Endometrial microvascular endothelial cells (primary cell): Measurements from ENCODE around the gene RBBP6. TPM values are rescaled to one million over a fixed set of nuclear protein-coding genes. Genes with fewer than 3 reads are reported as not detected.

Source experiments
- in situ Hi-C: cut with HindIII; loops from 2 replicates; pipeline ENCODE4 v1.10.0; 2017; ENCODE audit warnings: low sequenced_read_pairs, low pct_unique_long_range_greater_than_20kb; ENCODE audit errors: inconsistent ontology term
- total RNA-seq: library from RNA; depleted of rRNA; stranded (reverse); fragments of >200 nt; gene quantifications from one replicate; pipeline ENCODE4 v1.2.3, GENCODE V29; 2015; ENCODE audit errors: inconsistent ontology term

RBBP6 gene
- total RNA-seq, 1 donor from 2014 or later, result 16.2 TPM

DNA sequence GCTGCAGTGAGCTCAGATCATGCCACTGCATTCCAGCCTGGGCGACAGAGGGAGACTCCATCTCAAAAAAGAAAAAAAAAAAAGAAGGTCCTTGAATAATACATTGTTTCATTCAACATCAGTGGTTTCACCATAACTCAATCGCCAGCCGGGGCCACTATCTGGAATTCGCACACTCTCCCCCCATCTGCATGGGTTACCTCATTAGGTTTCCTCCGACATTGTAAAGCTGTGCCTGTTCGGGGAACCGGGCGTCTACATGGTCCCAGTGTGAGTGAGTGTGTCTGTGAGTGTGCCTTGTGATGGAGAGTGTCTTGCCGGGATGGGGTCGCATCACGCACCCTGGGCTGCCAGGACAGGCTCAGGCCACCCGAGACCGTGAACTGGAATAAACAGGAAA is 16.6 kb upstream of the RBBP6 start:
- in situ Hi-C loops, result no loop called here

DNA sequence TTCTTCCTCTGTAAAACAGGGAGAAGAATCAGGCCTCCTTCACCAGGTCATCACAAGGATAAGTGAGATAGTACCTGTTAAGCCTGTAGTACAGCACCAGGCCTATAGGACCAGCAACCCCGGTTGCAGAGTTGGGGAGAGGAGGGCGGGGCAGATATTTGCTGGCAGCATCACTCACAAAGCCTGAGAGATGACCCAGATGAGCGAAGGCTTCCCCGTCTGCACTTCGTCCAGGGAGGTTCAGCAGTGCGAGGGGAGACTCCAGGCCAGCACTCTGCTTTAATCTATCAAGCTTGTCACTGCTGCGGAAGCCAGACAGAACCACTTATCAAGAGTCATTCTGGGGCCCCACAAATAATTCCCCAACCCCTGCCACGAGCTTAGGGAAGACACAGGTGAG is 15.8 kb upstream of the RBBP6 start:
- in situ Hi-C loops, result no loop called here

DNA sequence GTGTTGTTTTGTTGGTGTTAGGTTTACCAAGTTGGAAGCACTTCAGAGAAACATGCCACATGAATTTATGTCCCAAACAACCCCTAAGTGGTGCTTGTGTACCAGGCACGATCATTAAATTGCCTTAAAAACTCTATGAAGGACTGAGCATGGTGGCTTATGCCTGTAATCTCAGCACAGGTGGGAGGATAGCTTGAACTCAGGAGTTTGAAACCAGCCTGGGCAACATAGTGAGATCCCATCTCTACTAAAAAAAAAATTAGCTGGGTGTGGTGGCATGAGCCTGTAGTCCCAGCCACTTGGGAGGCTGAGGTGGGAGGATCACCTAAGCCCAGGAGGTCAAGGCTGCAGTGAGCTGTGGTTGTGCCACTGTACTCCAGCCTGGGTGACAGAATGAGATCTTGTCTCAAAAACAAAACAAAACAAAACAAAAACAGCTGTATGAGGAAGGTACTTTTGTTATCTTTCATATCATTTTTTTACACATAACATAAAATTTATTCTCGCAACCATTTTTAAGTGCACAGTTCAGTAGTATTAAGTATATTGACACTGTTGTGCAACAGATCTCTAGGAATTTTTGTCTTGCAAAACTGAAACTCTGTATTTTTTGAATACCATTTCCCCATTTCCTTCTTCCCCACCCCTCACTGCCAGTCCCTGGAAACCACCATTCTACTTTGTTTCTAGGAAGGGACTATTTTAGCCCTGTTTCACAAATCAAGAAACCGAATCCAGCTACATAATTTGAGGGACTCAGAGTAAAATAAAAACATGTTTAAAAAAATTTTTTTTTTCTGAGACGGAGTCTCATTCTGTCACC is 14.3 kb upstream of the RBBP6 start:
- in situ Hi-C loops, result no loop called here

DNA sequence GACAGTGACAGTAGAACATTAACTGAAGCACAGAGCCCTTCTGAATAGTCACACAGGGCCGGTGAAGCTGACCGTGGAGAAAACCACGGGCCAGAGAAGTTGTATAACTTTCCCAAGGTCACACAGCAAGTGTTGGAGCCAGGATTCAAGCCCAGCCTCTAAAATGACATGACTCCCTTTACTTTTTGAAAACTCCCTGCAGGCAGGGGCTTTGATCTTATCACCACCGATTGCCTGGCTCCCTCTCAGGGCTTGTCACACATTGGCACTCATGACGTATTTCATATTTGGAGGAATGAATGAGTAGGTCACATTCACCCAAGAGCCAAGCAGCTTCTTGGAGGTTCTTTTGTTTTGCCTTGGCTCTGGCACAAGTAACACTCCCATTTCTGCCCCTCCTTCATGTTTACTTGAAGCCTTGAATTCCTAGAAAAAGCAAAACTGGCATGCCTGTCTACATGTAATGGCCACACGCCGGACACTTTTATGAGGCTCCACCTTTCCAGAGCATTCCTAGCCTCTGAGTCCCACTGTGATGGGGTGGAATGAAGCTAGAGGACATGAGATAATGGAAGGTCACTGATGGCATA is 13.3 kb upstream of the RBBP6 start:
- in situ Hi-C loops, result no loop called here

- in situ Hi-C loops, result no loop called here
Observed at GRCh38 chr16:24526701-24527495, 12.5 kb upstream of the RBBP6 start.

- in situ Hi-C loops, result no loop called here
Observed at GRCh38 chr16:24531166-24531565, 8.2 kb upstream of the RBBP6 start.

- in situ Hi-C loops, result no loop called here
Observed at GRCh38 chr16:24534620-24535019, 4.7 kb upstream of the RBBP6 start.

GRCh38 chr16:24535827-24536226 is 3.5 kb upstream of the RBBP6 start:
- in situ Hi-C loops, result no loop called here

- in situ Hi-C loops, result no loop called here
Observed at GRCh38 chr16:24536671-24537070, 2.7 kb upstream of the RBBP6 start.

- in situ Hi-C loops, result no loop called here
Observed at GRCh38 chr16:24537474-24538337, 1.7 kb upstream of the RBBP6 start.

GRCh38 chr16:24538756-24539294 is 541 bp upstream of the RBBP6 start:
- in situ Hi-C loops, result no loop called here

- in situ Hi-C loops, result no loop called here
Observed at GRCh38 chr16:24539850-24540601, 660 bp downstream of the RBBP6 start.

- in situ Hi-C loops, result no loop called here
Observed at GRCh38 chr16:24540602-24541210, 1.3 kb downstream of the RBBP6 start.

- in situ Hi-C loops, result no loop called here
Observed at GRCh38 chr16:24541233-24541933, 2.0 kb downstream of the RBBP6 start.

- in situ Hi-C loops, result no loop called here
Observed at GRCh38 chr16:24543949-24544348, 4.6 kb downstream of the RBBP6 start.

GRCh38 chr16:24544640-24545039 is 5.3 kb downstream of the RBBP6 start:
- in situ Hi-C loops, result no loop called here

DNA sequence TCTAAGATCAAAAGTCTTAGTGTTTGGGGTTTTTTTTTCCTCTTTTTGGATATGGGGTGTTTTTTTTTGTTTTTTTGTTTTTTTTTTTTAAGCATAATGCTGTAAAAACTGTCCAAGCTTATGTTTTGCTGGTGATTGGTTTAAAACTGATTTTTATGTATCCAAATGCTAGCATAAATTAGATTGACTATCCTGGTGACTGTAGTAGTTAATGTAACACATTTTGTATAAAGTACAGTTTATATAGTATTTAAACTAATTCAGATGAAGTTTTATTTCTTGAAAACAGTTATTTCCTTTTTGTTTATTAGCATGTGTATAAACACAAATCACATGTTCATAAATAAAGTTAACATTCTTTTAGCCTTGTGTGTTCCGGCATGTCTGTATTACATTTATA is 10.9 kb downstream of the RBBP6 start:
- in situ Hi-C loops, result no loop called here
